Testis (tissue), 2 donors: Measurements from ENCODE around the gene FRYL.

Source experiments
- CTCF ChIP-seq, 3 experiments: fragments of 450-650 bp in 2 of 3; fragments of 200-600 bp in 1 of 3; sonication (generic) in 1 of 3; IDR thresholded peaks; one replicate each; pipeline ENCODE4 v1.5.1; 2016 to 2019; ENCODE audit warnings: antibody characterized with exemption in 3 of 3, mild to moderate bottlenecking in 2 of 3, moderate library complexity in 1 of 3
- POLR2A ChIP-seq: fragments of 450-650 bp; IDR thresholded peaks from one replicate; pipeline ENCODE4 v1.6.1; 2017; ENCODE audit warnings: antibody characterized with exemption, mild to moderate bottlenecking, moderate library complexity

GRCh38 chr4:48699475-48699874 lies 80.6 kb downstream of the FRYL start:
- TF ChIP-seq CTCF (IDR thresholded peaks at IDR 0.05) (no peak), POLR2A (no peak)
